B cell (primary cell): ENCODE data around the gene IFNL3. TPM values are rescaled to one million over a fixed set of nuclear protein-coding genes. Genes with fewer than 3 reads are reported as not detected.
"Not testable (repeated sequence)": the region's sequence is repeated elsewhere in the genome, so short reads cannot be mapped to it uniquely, and the experiment has no call there.

Experiments
- ATAC-seq: fragments of 200-7000 bp; cut with Tn5 transposase; one replicate; pipeline ENCODE4 v1.10.0; 2021; ENCODE audit warnings: low read depth, mild to moderate bottlenecking, moderate number of reproducible peaks, moderate library complexity
- CTCF ChIA-PET: fragments of 350-600 bp; sonication (Branson Sonifier 250); formaldehyde crosslinking; loops from one replicate; lab custom pipeline; 2021; ENCODE audit warnings: antibody characterized with exemption, inconsistent platforms; lab: Charles Lee
- POLR2A ChIA-PET: fragments of 350-600 bp; sonication (Branson Sonifier 250); formaldehyde crosslinking; loops from one replicate; lab custom pipeline; 2021; ENCODE audit warnings: antibody characterized with exemption; lab: Charles Lee
- DNase-seq: peaks from one replicate; pipeline ENCODE4 v3.0.0; 2013
- H2AFZ ChIP-seq: 2 replicates; pipeline ENCODE4 v1.6.1; 2012; ENCODE audit warnings: mild to moderate bottlenecking, low read depth, low read length; ENCODE audit not compliant: insufficient read depth, poor library complexity, severe bottlenecking
- H3K27ac ChIP-seq, 2 donors: 1 replicate in 1 of 2; 2 replicates in 1 of 2; pipeline ENCODE4 v1.5.1; 2012 to 2013; ENCODE audit warnings: low read length in 2 of 2, mild to moderate bottlenecking in 2 of 2, moderate library complexity in 1 of 2
- H3K27me3 ChIP-seq, 4 experiments: fragments of 200-600 bp in 1 of 4; sonication (generic) in 1 of 4; replicated peaks in 1 of 4; 1 replicate in 2 of 4; 2 replicates in 2 of 4; pipeline versions ENCODE4 v1.6.1 to v1.7.0; 2013 to 2016; ENCODE audit warnings: low read length in 3 of 4, mild to moderate bottlenecking in 2 of 4, mixed read lengths in 1 of 4, moderate library complexity in 1 of 4; ENCODE audit not compliant: insufficient read depth in 4 of 4, control insufficient read depth in 3 of 4; ENCODE audit errors: control extremely low read depth in 1 of 4
- H3K36me3 ChIP-seq, 2 experiments: replicated peaks in 1 of 2; 1 replicate in 1 of 2; 2 replicates in 1 of 2; pipeline versions ENCODE4 v1.6.1 to v1.7.1; 2013; ENCODE audit warnings: low read length in 1 of 2; ENCODE audit not compliant: insufficient read depth in 2 of 2, control insufficient read depth in 1 of 2; ENCODE audit errors: control extremely low read depth in 1 of 2, extremely low read depth in 1 of 2
- H3K4me1 ChIP-seq, 2 donors: fragments of 200-600 bp in 1 of 2; sonication (generic) in 1 of 2; 1 replicate in 1 of 2; 2 replicates in 1 of 2; pipeline versions ENCODE4 v1.5.1 to v1.6.1; 2013 to 2017; ENCODE audit warnings: low read length in 2 of 2; ENCODE audit not compliant: control insufficient read depth in 2 of 2, insufficient read depth in 2 of 2
- H3K4me2 ChIP-seq: replicated peaks from 2 replicates; pipeline ENCODE3; 2012; ENCODE audit warnings: mild to moderate bottlenecking, low read depth, low read length; ENCODE audit not compliant: poor library complexity, severe bottlenecking
- H3K4me3 ChIP-seq, 5 experiments: fragments of 200-600 bp in 1 of 5; sonication (generic) in 1 of 5; 1 replicate in 3 of 5; 2 replicates in 2 of 5; pipeline versions ENCODE4 v1.5.1 to v1.7.0; 2011 to 2016; ENCODE audit warnings: low read length in 4 of 5, mild to moderate bottlenecking in 4 of 5, low read depth in 2 of 5, control low read depth in 1 of 5, moderate library complexity in 1 of 5; ENCODE audit not compliant: insufficient read depth in 1 of 5; ENCODE audit errors: control extremely low read depth in 1 of 5, extremely low read depth in 1 of 5
- H3K79me2 ChIP-seq: fragments of 200-600 bp; sonication (generic); one replicate; pipeline ENCODE4 v1.6.0; 2016; ENCODE audit warnings: low read length; ENCODE audit not compliant: control insufficient read depth, insufficient read depth
- H3K9ac ChIP-seq: fragments of 200-600 bp; sonication (generic); 2 replicates; pipeline ENCODE4 v1.6.1; 2017; ENCODE audit warnings: mild to moderate bottlenecking, low read length, moderate library complexity
- H3K9me3 ChIP-seq, 3 donors: one replicate each; pipeline versions ENCODE4 v1.6.1 to v1.7.1; 2013; ENCODE audit warnings: low read length in 2 of 3; ENCODE audit not compliant: control insufficient read depth in 2 of 3, insufficient read depth in 1 of 3; ENCODE audit errors: control extremely low read depth in 1 of 3
- H4K20me1 ChIP-seq: 2 replicates; pipeline ENCODE4 v1.6.0; 2012; ENCODE audit warnings: mild to moderate bottlenecking, low read length; ENCODE audit not compliant: insufficient read depth, control insufficient read depth, poor library complexity, severe bottlenecking
- H3K27ac Mint-ChIP-seq: one replicate; pipeline ENCODE4 v1.8.0; 2021; ENCODE audit warnings: mixed read lengths
- H3K27me3 Mint-ChIP-seq: one replicate; pipeline ENCODE4 v1.8.0; 2021; ENCODE audit warnings: mixed read lengths
- H3K4me1 Mint-ChIP-seq: one replicate; pipeline ENCODE4 v1.8.0; 2021; ENCODE audit warnings: mixed read lengths
- H3K4me3 Mint-ChIP-seq: one replicate; pipeline ENCODE4 v1.8.0; 2021; ENCODE audit warnings: mixed read lengths
- H3K9me3 Mint-ChIP-seq: one replicate; pipeline ENCODE4 v1.8.0; 2022; ENCODE audit warnings: mixed read lengths; ENCODE audit not compliant: insufficient read depth
- EZH2 ChIP-seq: IDR thresholded peaks from 2 replicates; pipeline ENCODE4 v1.6.1; 2012; ENCODE audit warnings: borderline replicate concordance, low read depth, mild to moderate bottlenecking, moderate library complexity, low read length; ENCODE audit not compliant: insufficient read depth, poor library complexity, severe bottlenecking
- WGBS: methylation state at CpG from one replicate; pipeline ENCODE4 v1.1.5; 2013; ENCODE audit warnings: missing lambda C conversion rate; ENCODE audit not compliant: insufficient coverage; 5-methylcytosine and 5-hydroxymethylcytosine counted together
- intact Hi-C: fragments of 100-400 bp; cut with micrococcal nuclease; formaldehyde crosslinking; loops from one replicate; pipeline ENCODE4 v1.10.0; 2022
- polyA plus RNA-seq: library from polyadenylated mRNA; depleted of rRNA; stranded (reverse); fragments of >200 nt; gene quantifications from 2 replicates; pipeline ENCODE4 v1.2.3, GENCODE V29; 2012
- total RNA-seq, 2 donors: library from RNA; stranded (reverse); fragments of 120-200 nt in 1 of 2; gene quantifications; 1 replicate in 1 of 2; 2 replicates in 1 of 2; pipeline versions ENCODE4 v1.2.3 to v1.2.4, GENCODE V29; 2013 to 2022
- TF ChIP-seq, protein P1 (sequence below): fragments of 200-600 bp; IDR thresholded peaks from one replicate; pipeline ENCODE4 v1.8.0; 2022; ENCODE audit warnings: antibody characterized with exemption, mild to moderate bottlenecking

IFNL3 gene
- total and polyA plus RNA-seq, 2 donors (not counting 1 experiment from before 2014, with no cell fraction given), result not detected

DNA sequence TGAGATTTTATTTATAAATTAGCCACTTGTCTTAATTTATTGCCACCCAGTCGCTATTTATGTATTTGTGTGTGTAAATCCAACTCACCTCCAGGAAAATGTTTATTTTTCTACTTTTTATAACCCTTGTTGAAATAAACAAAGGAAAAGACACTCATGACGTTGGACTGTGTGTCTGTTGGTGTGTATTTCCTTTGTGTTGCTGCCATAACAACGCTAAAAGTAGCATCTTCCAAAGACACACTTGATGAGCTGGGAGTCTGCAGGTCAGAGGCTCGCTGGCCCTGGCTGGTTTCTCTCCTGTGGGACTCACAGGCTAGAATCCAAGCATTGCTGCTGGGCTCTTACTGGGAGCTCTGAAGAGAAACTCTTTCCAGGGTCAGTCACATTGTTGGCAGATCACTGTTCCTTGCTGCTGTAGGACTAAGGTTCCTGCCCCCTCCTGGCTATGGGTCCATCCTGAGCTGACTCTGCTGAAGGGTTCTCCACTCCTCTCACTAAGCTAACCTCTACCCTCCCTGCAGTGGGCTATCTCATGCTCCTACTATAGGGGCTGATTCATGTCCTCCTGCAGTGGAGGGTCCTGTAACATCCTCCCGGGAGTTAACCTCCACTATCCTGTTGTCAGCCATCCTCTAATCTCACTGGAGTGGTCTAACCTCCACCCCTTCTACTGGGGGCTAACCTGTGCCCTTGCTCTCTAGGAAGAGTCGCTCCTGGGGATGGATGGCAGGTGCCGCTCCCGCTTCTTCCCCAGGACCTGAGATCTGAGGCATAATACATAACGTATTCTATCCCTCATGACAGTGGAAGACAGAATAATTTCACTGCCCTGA lies 25.4 kb upstream of the IFNL3 start:
- no peaks in the 10 kb centered on the region for H3K9me3 Mint-ChIP-seq
- H3K4me2 ChIP-seq, result no peak overlapping the region
- intact Hi-C loops, result no loop called here
- POLR2A ChIA-PET, result no interaction called here
- H3K4me3 Mint-ChIP-seq, result no peak overlapping the region
- H3K27ac Mint-ChIP-seq, result no peak overlapping the region
- H4K20me1 ChIP-seq, result no peaks in the 10 kb centered on the region
- no peak overlapping the region for H3K9ac ChIP-seq
- WGBS, result 98% methylated on average over 4 of the region's 9 CpGs
- peaks cover 15% of the 10 kb centered on the region for H3K27me3 Mint-ChIP-seq
- no peaks in the 10 kb centered on the region for H3K4me1 Mint-ChIP-seq
- no peaks in the 10 kb centered on the region for H3K79me2 ChIP-seq
- no peak overlapping the region for H3K27ac ChIP-seq
- H3K36me3 ChIP-seq, result no peaks in the 10 kb centered on the region
- no peak for TF ChIP-seq EZH2
- TF ChIP-seq, protein P1, sequence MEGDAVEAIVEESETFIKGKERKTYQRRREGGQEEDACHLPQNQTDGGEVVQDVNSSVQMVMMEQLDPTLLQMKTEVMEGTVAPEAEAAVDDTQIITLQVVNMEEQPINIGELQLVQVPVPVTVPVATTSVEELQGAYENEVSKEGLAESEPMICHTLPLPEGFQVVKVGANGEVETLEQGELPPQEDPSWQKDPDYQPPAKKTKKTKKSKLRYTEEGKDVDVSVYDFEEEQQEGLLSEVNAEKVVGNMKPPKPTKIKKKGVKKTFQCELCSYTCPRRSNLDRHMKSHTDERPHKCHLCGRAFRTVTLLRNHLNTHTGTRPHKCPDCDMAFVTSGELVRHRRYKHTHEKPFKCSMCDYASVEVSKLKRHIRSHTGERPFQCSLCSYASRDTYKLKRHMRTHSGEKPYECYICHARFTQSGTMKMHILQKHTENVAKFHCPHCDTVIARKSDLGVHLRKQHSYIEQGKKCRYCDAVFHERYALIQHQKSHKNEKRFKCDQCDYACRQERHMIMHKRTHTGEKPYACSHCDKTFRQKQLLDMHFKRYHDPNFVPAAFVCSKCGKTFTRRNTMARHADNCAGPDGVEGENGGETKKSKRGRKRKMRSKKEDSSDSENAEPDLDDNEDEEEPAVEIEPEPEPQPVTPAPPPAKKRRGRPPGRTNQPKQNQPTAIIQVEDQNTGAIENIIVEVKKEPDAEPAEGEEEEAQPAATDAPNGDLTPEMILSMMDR, result no peak
- CTCF ChIA-PET, result no interaction called here
- ATAC-seq (no peak), DNase-seq (no peak)
- H3K4me1 ChIP-seq, result no peaks in the 10 kb centered on the region
- H3K27me3 ChIP-seq, result peaks cover 0 to 11% (median 2%) of the 10 kb centered on the region in 4 experiments
- H3K9me3 ChIP-seq, result no peaks in the 10 kb centered on the region
- H2AFZ ChIP-seq, result no peak overlapping the region
- H3K4me3 ChIP-seq, result no peak overlapping the region

DNA sequence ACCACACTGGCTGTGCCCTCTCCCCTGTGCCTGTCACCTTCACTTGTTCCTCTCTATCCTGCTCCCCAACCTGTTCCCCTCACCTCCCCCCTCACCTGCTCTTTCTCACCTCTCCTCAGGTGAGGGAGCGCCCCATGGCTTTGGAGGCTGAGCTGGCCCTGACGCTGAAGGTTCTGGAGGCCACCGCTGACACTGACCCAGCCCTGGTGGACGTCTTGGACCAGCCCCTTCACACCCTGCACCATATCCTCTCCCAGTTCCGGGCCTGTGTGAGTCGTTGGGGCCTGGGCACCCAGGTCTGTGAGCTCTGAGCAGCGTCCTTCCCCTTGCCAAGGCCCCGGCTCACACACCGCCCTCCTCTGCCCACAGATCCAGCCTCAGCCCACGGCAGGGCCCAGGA lies 24.6 kb upstream of the IFNL3 start:
- intact Hi-C loops, H3K4me3 ChIP-seq, H3K4me2 ChIP-seq, H3K79me2 ChIP-seq, H3K9ac ChIP-seq, H3K4me3 Mint-ChIP-seq, POLR2A ChIA-PET, H3K36me3 ChIP-seq, DNase-seq, H4K20me1 ChIP-seq, H3K27ac Mint-ChIP-seq, H3K4me1 ChIP-seq, H3K27ac ChIP-seq, H2AFZ ChIP-seq, H3K9me3 Mint-ChIP-seq, CTCF ChIA-PET, ATAC-seq, H3K4me1 Mint-ChIP-seq, H3K9me3 ChIP-seq: not testable (repeated sequence)
- peaks cover 15% of the 10 kb centered on the region for H3K27me3 Mint-ChIP-seq
- 79% methylated on average over 3 of the region's 10 CpGs for WGBS
- peaks cover 0 to 16% (median 5%) of the 10 kb centered on the region in 4 experiments for H3K27me3 ChIP-seq

DNA sequence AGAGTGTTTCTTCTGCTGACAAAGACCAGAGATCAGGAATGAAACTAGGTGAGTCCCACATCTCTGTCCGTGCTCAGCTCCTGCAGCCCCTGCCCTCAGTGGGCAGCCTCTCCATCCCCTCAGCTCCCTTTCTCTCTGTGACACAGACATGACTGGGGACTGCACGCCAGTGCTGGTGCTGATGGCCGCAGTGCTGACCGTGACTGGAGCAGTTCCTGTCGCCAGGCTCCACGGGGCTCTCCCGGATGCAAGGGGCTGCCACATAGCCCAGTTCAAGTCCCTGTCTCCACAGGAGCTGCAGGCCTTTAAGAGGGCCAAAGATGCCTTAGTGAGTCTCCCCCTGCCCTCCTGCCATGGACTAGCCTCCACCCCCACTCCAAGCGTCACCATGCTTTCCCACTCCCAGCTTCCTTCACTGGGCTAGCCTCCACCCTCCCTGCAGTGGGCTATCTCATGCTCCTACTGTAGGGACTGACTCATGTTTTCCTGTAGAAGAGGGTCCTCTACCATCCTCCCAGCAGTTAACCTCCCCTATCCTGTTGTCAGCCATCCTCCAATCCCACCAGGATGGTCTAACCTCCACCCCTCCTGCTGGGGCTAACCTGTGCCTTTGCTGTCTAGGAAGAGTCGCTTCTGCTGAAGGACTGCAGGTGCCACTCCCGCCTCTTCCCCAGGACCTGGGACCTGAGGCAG lies 23.9 kb upstream of the IFNL3 start:
- H3K4me3 Mint-ChIP-seq, POLR2A ChIA-PET, H3K4me3 ChIP-seq, H4K20me1 ChIP-seq, H3K9ac ChIP-seq, H3K4me2 ChIP-seq, H3K27ac ChIP-seq, H3K4me1 Mint-ChIP-seq, DNase-seq, H3K9me3 ChIP-seq, CTCF ChIA-PET, intact Hi-C loops, H3K36me3 ChIP-seq, H3K4me1 ChIP-seq, H3K9me3 Mint-ChIP-seq, H3K79me2 ChIP-seq, ATAC-seq, H3K27ac Mint-ChIP-seq, H2AFZ ChIP-seq: not testable (repeated sequence)
- H3K27me3 ChIP-seq, result peaks cover 0 to 22% (median 9%) of the 10 kb centered on the region in 4 experiments
- WGBS, result 92% methylated on average over 6 of the region's 10 CpGs
- peaks cover 19% of the 10 kb centered on the region for H3K27me3 Mint-ChIP-seq
